Tibial artery (tissue), 4 donors: ENCODE data around the gene HRH1.

Experiments
- DNase-seq, 2 donors: peaks; one replicate each; pipeline ENCODE4 v3.0.0-alpha.2; 2019
- H3K27ac ChIP-seq, 2 donors: fragments of 200-600 bp; sonication (generic) in 1 of 2; 1 replicate in 1 of 2; 2 replicates in 1 of 2; pipeline ENCODE4 v1.5.1; 2018 to 2019; ENCODE audit warnings: mild to moderate bottlenecking in 1 of 2
- H3K27me3 ChIP-seq, 2 donors: fragments of 200-600 bp; sonication (generic) in 1 of 2; one replicate each; pipeline versions ENCODE4 v1.5.1 to v1.6.0; 2016 to 2019
- H3K36me3 ChIP-seq, 3 donors: fragments of 200-600 bp; sonication (generic) in 2 of 3; one replicate each; pipeline ENCODE4 v1.5.1; 2016 to 2019; ENCODE audit warnings: mild to moderate bottlenecking in 2 of 3
- H3K4me1 ChIP-seq, 4 donors: fragments of 200-600 bp; sonication (generic) in 2 of 4; 1 replicate in 3 of 4; 2 replicates in 1 of 4; pipeline ENCODE4 v1.5.1; 2016 to 2019
- H3K4me3 ChIP-seq, 2 donors: fragments of 200-600 bp; sonication (generic) in 1 of 2; 1 replicate in 1 of 2; 2 replicates in 1 of 2; pipeline ENCODE4 v1.5.1; 2018 to 2019; ENCODE audit warnings: mild to moderate bottlenecking in 2 of 2
- H3K9me3 ChIP-seq, 3 donors: fragments of 200-600 bp; sonication (generic) in 1 of 3; one replicate each; pipeline ENCODE4 v1.5.1; 2016 to 2019
- CTCF ChIP-seq, 2 experiments: fragments of 200-600 bp in 1 of 2; fragments of 450-650 bp in 1 of 2; IDR thresholded peaks; one replicate each; pipeline ENCODE4 v1.5.1; 2017 to 2019; ENCODE audit warnings: antibody characterized with exemption in 2 of 2, mild to moderate bottlenecking in 1 of 2, moderate library complexity in 1 of 2
- intact Hi-C: fragments of 100-400 bp; cut with DNase I; formaldehyde crosslinking; loops from one replicate; pipeline ENCODE4 v1.15.0; 2023; ENCODE audit warnings: low total_unique reads

The HRH1 gene

GRCh38 chr3:11245276-11245675 is 91.0 kb downstream of the HRH1 start:
- no peak overlapping the region for H3K27ac ChIP-seq
- peaks cover 0 to 12% (median 0%) of the 10 kb centered on the region in 4 donors for H3K4me1 ChIP-seq
- no peak for TF ChIP-seq CTCF (IDR thresholded peaks at IDR 0.05)
- H3K9me3 ChIP-seq = no peaks in the 10 kb centered on the region
- no peak for DNase-seq
- no peaks in the 10 kb centered on the region for H3K27me3 ChIP-seq
- intact Hi-C loops = no loop called here
- no peaks in the 10 kb centered on the region for H3K36me3 ChIP-seq
- H3K4me3 ChIP-seq = no peak overlapping the region

GRCh38 chr3:11245827-11246662 is 91.8 kb downstream of the HRH1 start:
- DNase-seq = no peak
- Histone ChIP-seq H3K36me3 (no peaks in the 10 kb centered on the region), H3K27ac (no peak overlapping the region), H3K4me3 (no peak overlapping the region), H3K27me3 (no peaks in the 10 kb centered on the region), H3K4me1 (peaks cover 0 to 12% (median 0%) of the 10 kb centered on the region in 4 donors), H3K9me3 (no peaks in the 10 kb centered on the region)
- intact Hi-C loops = no loop called here
- no peak for TF ChIP-seq CTCF (IDR thresholded peaks at IDR 0.05)

GRCh38 chr3:11246663-11246970 is 92.3 kb downstream of the HRH1 start:
- Histone ChIP-seq H3K4me1 (peaks cover 0 to 12% (median 0%) of the 10 kb centered on the region in 4 donors), H3K27me3 (no peaks in the 10 kb centered on the region), H3K36me3 (no peaks in the 10 kb centered on the region), H3K9me3 (no peaks in the 10 kb centered on the region), H3K4me3 (no peak overlapping the region), H3K27ac (no peak overlapping the region)
- intact Hi-C loops = no loop called here
- no peak for TF ChIP-seq CTCF (IDR thresholded peaks at IDR 0.05)
- DNase-seq = no peak

- intact Hi-C loops = no loop called here
- DNase-seq = no peak
- H3K36me3 ChIP-seq = no peaks in the 10 kb centered on the region
- H3K27me3 ChIP-seq = no peaks in the 10 kb centered on the region
- H3K9me3 ChIP-seq = no peaks in the 10 kb centered on the region
- no peak for TF ChIP-seq CTCF (IDR thresholded peaks at IDR 0.05)
- H3K4me1 ChIP-seq = peaks cover 0 to 12% (median 0%) of the 10 kb centered on the region in 4 donors
- H3K4me3 ChIP-seq = no peak overlapping the region
- H3K27ac ChIP-seq = no peak overlapping the region
These were observed 93.1 kb downstream of the HRH1 start for GRCh38 chr3:11247362-11247761.

GRCh38 chr3:11248596-11248995 is 94.3 kb downstream of the HRH1 start:
- H3K27me3 ChIP-seq = no peaks in the 10 kb centered on the region
- H3K9me3 ChIP-seq = no peaks in the 10 kb centered on the region
- intact Hi-C loops = no loop called here
- no peak for TF ChIP-seq CTCF (IDR thresholded peaks at IDR 0.05)
- H3K36me3 ChIP-seq = no peaks in the 10 kb centered on the region
- DNase-seq = no peak
- peaks cover 0 to 12% (median 0%) of the 10 kb centered on the region in 4 donors for H3K4me1 ChIP-seq
- H3K4me3 ChIP-seq = no peak overlapping the region
- no peak overlapping the region for H3K27ac ChIP-seq
